Mesenchymal stem cell (in vitro differentiated cells and primary cell): ENCODE data around the gene SMOC2.

ENCODE experiments used
- DNase-seq: peaks from one replicate; pipeline ENCODE4 v3.0.0-alpha.2; 2013
- H2AFZ ChIP-seq: one replicate; pipeline ENCODE4 v1.6.1; 2013; ENCODE audit warnings: low read depth, mild to moderate bottlenecking, control low read depth, inconsistent platforms, low read length, moderate library complexity
- H2AK5ac ChIP-seq: 2 replicates; pipeline ENCODE4 v1.6.1; 2013; ENCODE audit warnings: low read length, moderate library complexity, mild to moderate bottlenecking, inconsistent platforms; ENCODE audit not compliant: severe bottlenecking
- H2BK120ac ChIP-seq: one replicate; pipeline ENCODE4 v1.6.1; 2013; ENCODE audit warnings: low read depth, mild to moderate bottlenecking, inconsistent platforms, low read length, moderate library complexity
- H2BK12ac ChIP-seq, 2 experiments: one replicate each; pipeline ENCODE4 v1.6.1; 2013; ENCODE audit warnings: inconsistent platforms in 2 of 2, low read length in 2 of 2, mild to moderate bottlenecking in 2 of 2, moderate library complexity in 2 of 2, control low read depth in 1 of 2
- H2BK15ac ChIP-seq: one replicate; pipeline ENCODE4 v1.6.1; 2013; ENCODE audit warnings: mild to moderate bottlenecking, low read depth, inconsistent platforms; ENCODE audit not compliant: poor library complexity, severe bottlenecking
- H2BK5ac ChIP-seq: 2 replicates; pipeline ENCODE4 v1.6.1; 2013; ENCODE audit warnings: low read depth, mild to moderate bottlenecking, low read length, control low read depth, inconsistent platforms; ENCODE audit not compliant: poor library complexity, severe bottlenecking
- H3K14ac ChIP-seq, 2 experiments: one replicate each; pipeline ENCODE4 v1.6.1; 2013; ENCODE audit warnings: inconsistent platforms in 2 of 2, low read length in 2 of 2, control low read depth in 1 of 2, mild to moderate bottlenecking in 1 of 2, moderate library complexity in 1 of 2
- H3K18ac ChIP-seq, 2 experiments: one replicate each; pipeline ENCODE4 v1.6.1; 2013; ENCODE audit warnings: inconsistent platforms in 2 of 2, low read length in 2 of 2, control low read depth in 1 of 2, low read depth in 1 of 2, mild to moderate bottlenecking in 1 of 2
- H3K23ac ChIP-seq, 2 experiments: one replicate each; pipeline ENCODE4 v1.6.1; 2013; ENCODE audit warnings: inconsistent platforms in 2 of 2, low read length in 2 of 2, mild to moderate bottlenecking in 2 of 2, moderate library complexity in 2 of 2, control low read depth in 1 of 2
- H3K27ac ChIP-seq: 2 replicates; pipeline ENCODE4 v1.5.1; 2013; ENCODE audit warnings: mild to moderate bottlenecking, moderate library complexity, low read length, control low read depth, inconsistent platforms; ENCODE audit not compliant: poor library complexity, severe bottlenecking
- H3K27me3 ChIP-seq, 2 experiments: 2 replicates each; pipeline versions ENCODE4 v1.6.1 to v1.7.0; 2013; ENCODE audit warnings: low read length in 2 of 2, mild to moderate bottlenecking in 2 of 2, moderate library complexity in 2 of 2, control low read depth in 1 of 2, inconsistent platforms in 1 of 2; ENCODE audit not compliant: control insufficient read depth in 1 of 2, insufficient read depth in 1 of 2
- H3K36me3 ChIP-seq, 2 experiments: 2 replicates each; pipeline versions ENCODE4 v1.6.1 to v1.7.0; 2013; ENCODE audit warnings: low read length in 2 of 2, control low read depth in 1 of 2, inconsistent platforms in 1 of 2, low read depth in 1 of 2, mild to moderate bottlenecking in 1 of 2; ENCODE audit not compliant: insufficient read depth in 2 of 2, control insufficient read depth in 1 of 2
- H3K4ac ChIP-seq, 2 experiments: one replicate each; pipeline ENCODE4 v1.6.1; 2013; ENCODE audit warnings: inconsistent platforms in 2 of 2, low read length in 2 of 2, mild to moderate bottlenecking in 2 of 2, moderate library complexity in 2 of 2, control low read depth in 1 of 2, low read depth in 1 of 2
- H3K4me1 ChIP-seq: 2 replicates; pipeline ENCODE4 v1.6.1; 2013; ENCODE audit warnings: low read depth, low read length, control low read depth; ENCODE audit not compliant: control insufficient read depth, insufficient read depth
- H3K4me2 ChIP-seq: 2 replicates; pipeline ENCODE4 v1.6.1; 2013; ENCODE audit warnings: low read length, mild to moderate bottlenecking, inconsistent platforms; ENCODE audit not compliant: poor library complexity, severe bottlenecking
- H3K4me3 ChIP-seq, 2 experiments: 2 replicates each; pipeline versions ENCODE4 v1.5.1 to v1.7.0; 2013; ENCODE audit warnings: low read length in 2 of 2, mild to moderate bottlenecking in 2 of 2, control low read depth in 1 of 2, low read depth in 1 of 2; ENCODE audit not compliant: insufficient read depth in 1 of 2
- H3K79me1 ChIP-seq: replicated peaks from 2 replicates; pipeline ENCODE4 v1.6.1; 2013; ENCODE audit warnings: mild to moderate bottlenecking, control low read depth, low read length, inconsistent platforms; ENCODE audit not compliant: poor library complexity, severe bottlenecking
- H3K9ac ChIP-seq: 2 replicates; pipeline ENCODE4 v1.7.0; 2013; ENCODE audit warnings: mild to moderate bottlenecking, low read length, moderate library complexity
- H3K9me3 ChIP-seq: 2 replicates; pipeline ENCODE4 v1.7.0; 2013; ENCODE audit warnings: mild to moderate bottlenecking, low read length; ENCODE audit not compliant: control insufficient read depth
- H4K8ac ChIP-seq: one replicate; pipeline ENCODE4 v1.6.1; 2013; ENCODE audit warnings: inconsistent platforms, mild to moderate bottlenecking, low read length, moderate library complexity
- H4K91ac ChIP-seq: one replicate; pipeline ENCODE4 v1.6.1; 2013; ENCODE audit warnings: mild to moderate bottlenecking, low read length, inconsistent platforms
- WGBS: methylation state at CpG from one replicate; pipeline ENCODE4 v1.1.7; 2013; ENCODE audit warnings: mixed read lengths; 5-methylcytosine and 5-hydroxymethylcytosine counted together

SMOC2 gene

GRCh38 chr6:168403370-168404005 is 37.5 kb upstream of the SMOC2 start:
- H3K14ac ChIP-seq = no peak overlapping the region
- no peak overlapping the region for H2BK120ac ChIP-seq
- no peak overlapping the region for H4K8ac ChIP-seq
- no peak overlapping the region for H2BK5ac ChIP-seq
- no peak overlapping the region for H2BK12ac ChIP-seq
- no peaks in the 10 kb centered on the region for H3K79me1 ChIP-seq
- H3K23ac ChIP-seq = no peak overlapping the region
- H2AFZ ChIP-seq = no peak overlapping the region
- H2BK15ac ChIP-seq = no peak overlapping the region
- no peak overlapping the region for H3K4me2 ChIP-seq
- DNase-seq = no peak
- H2AK5ac ChIP-seq = no peak overlapping the region
- H3K18ac ChIP-seq = no peak overlapping the region
- H3K9ac ChIP-seq = no peak overlapping the region
- H3K27ac ChIP-seq = no peak overlapping the region
- H3K27me3 ChIP-seq = peaks cover 0 to 25% of the 10 kb centered on the region in 2 experiments
- no peaks in the 10 kb centered on the region for H3K4me1 ChIP-seq
- peaks cover 7% of the 10 kb centered on the region for H3K9me3 ChIP-seq
- no peak overlapping the region for H3K4ac ChIP-seq
- H3K4me3 ChIP-seq = no peak overlapping the region
- H4K91ac ChIP-seq = no peak overlapping the region
- no peaks in the 10 kb centered on the region for H3K36me3 ChIP-seq
- 83% methylated on average over 9 of the region's 9 CpGs for WGBS

DNA sequence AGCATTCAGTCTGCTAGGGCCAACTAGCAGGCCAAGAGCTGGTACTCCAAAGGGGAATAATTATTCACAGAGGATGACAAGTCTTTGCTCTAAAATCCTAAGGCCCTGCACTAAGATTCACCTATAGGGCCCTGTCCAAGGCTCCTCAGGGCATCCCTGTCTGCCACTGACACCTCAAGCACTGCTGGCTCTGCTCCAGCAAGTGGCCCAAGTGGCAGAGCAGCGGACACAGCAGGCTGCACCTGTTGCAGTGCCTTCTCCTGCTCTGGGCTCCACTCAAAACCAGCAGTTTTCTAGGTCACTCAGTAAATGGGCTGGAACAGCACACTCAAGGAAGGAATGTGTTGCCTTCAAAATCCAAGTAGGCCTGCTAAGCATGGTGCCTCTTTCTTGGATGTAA is 36.4 kb upstream of the SMOC2 start:
- Histone ChIP-seq H3K4me3 (no peak overlapping the region), H2BK120ac (no peak overlapping the region), H3K36me3 (no peaks in the 10 kb centered on the region), H2AK5ac (no peak overlapping the region), H3K4me1 (no peaks in the 10 kb centered on the region), H3K4ac (no peak overlapping the region), H2AFZ (no peak overlapping the region), H3K9me3 (peaks cover 4% of the 10 kb centered on the region), H3K23ac (no peak overlapping the region), H3K4me2 (no peak overlapping the region), H2BK12ac (no peak overlapping the region), H3K27me3 (peaks cover 0 to 25% of the 10 kb centered on the region in 2 experiments), H2BK5ac (no peak overlapping the region), H4K8ac (no peak overlapping the region), H3K18ac (no peak overlapping the region), H4K91ac (no peak overlapping the region), H3K9ac (no peak overlapping the region), H3K79me1 (no peaks in the 10 kb centered on the region), H2BK15ac (no peak overlapping the region), H3K27ac (no peak overlapping the region), H3K14ac (no peak overlapping the region)
- DNase-seq = no peak
- WGBS = 50% methylated on average over 1 of the region's 1 CpG

- Histone ChIP-seq H3K27ac (no peak overlapping the region), H2BK15ac (no peak overlapping the region), H3K14ac (no peak overlapping the region), H2AFZ (no peak overlapping the region), H3K36me3 (no peaks in the 10 kb centered on the region), H3K18ac (no peak overlapping the region), H3K4me3 (no peak overlapping the region), H3K27me3 (peaks cover 0 to 11% of the 10 kb centered on the region in 2 experiments), H2AK5ac (no peak overlapping the region), H3K9ac (no peak overlapping the region), H3K9me3 (no peaks in the 10 kb centered on the region), H3K79me1 (no peaks in the 10 kb centered on the region), H2BK120ac (no peak overlapping the region), H3K4me2 (no peak overlapping the region), H3K4me1 (no peaks in the 10 kb centered on the region), H2BK5ac (no peak overlapping the region), H4K91ac (no peak overlapping the region), H3K23ac (no peak overlapping the region), H4K8ac (no peak overlapping the region), H3K4ac (no peak overlapping the region), H2BK12ac (no peak overlapping the region)
- no peak for DNase-seq
- WGBS = 58% methylated on average over 8 of the region's 8 CpGs
These were observed 33.1 kb upstream of the SMOC2 start for GRCh38 chr6:168407842-168408241.

- no peak overlapping the region for H2AFZ ChIP-seq
- no peaks in the 10 kb centered on the region for H3K9me3 ChIP-seq
- no peak overlapping the region for H3K4me3 ChIP-seq
- no peaks in the 10 kb centered on the region for H3K79me1 ChIP-seq
- H3K9ac ChIP-seq = no peak overlapping the region
- no peak overlapping the region for H4K8ac ChIP-seq
- no peak overlapping the region for H3K23ac ChIP-seq
- no peaks in the 10 kb centered on the region for H3K36me3 ChIP-seq
- no peak overlapping the region for H2AK5ac ChIP-seq
- H2BK120ac ChIP-seq = no peak overlapping the region
- H3K18ac ChIP-seq = no peak overlapping the region
- H2BK15ac ChIP-seq = no peak overlapping the region
- H3K4me2 ChIP-seq = no peak overlapping the region
- H4K91ac ChIP-seq = no peak overlapping the region
- H3K4ac ChIP-seq = no peak overlapping the region
- no peak for DNase-seq
- H3K14ac ChIP-seq = no peak overlapping the region
- 82% methylated on average over 13 of the region's 13 CpGs for WGBS
- no peak overlapping the region for H2BK5ac ChIP-seq
- no peaks in the 10 kb centered on the region for H3K4me1 ChIP-seq
- H3K27me3 ChIP-seq = peaks cover 0 to 9% of the 10 kb centered on the region in 2 experiments
- H2BK12ac ChIP-seq = no peak overlapping the region
- no peak overlapping the region for H3K27ac ChIP-seq
These were observed 32.4 kb upstream of the SMOC2 start for GRCh38 chr6:168408504-168409136.
